Measurements from ENCODE around the gene SEC16B.
"Not testable (repeated sequence)": the region's sequence is repeated elsewhere in the genome, so short reads cannot be mapped to it uniquely, and the experiment has no call there.

The SEC16B gene, protein sequence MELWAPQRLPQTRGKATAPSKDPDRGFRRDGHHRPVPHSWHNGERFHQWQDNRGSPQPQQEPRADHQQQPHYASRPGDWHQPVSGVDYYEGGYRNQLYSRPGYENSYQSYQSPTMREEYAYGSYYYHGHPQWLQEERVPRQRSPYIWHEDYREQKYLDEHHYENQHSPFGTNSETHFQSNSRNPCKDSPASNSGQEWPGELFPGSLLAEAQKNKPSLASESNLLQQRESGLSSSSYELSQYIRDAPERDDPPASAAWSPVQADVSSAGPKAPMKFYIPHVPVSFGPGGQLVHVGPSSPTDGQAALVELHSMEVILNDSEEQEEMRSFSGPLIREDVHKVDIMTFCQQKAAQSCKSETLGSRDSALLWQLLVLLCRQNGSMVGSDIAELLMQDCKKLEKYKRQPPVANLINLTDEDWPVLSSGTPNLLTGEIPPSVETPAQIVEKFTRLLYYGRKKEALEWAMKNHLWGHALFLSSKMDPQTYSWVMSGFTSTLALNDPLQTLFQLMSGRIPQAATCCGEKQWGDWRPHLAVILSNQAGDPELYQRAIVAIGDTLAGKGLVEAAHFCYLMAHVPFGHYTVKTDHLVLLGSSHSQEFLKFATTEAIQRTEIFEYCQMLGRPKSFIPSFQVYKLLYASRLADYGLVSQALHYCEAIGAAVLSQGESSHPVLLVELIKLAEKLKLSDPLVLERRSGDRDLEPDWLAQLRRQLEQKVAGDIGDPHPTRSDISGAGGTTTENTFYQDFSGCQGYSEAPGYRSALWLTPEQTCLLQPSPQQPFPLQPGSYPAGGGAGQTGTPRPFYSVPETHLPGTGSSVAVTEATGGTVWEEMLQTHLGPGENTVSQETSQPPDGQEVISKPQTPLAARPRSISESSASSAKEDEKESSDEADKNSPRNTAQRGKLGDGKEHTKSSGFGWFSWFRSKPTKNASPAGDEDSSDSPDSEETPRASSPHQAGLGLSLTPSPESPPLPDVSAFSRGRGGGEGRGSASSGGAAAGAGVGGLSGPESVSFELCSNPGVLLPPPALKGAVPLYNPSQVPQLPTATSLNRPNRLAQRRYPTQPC

DNA sequence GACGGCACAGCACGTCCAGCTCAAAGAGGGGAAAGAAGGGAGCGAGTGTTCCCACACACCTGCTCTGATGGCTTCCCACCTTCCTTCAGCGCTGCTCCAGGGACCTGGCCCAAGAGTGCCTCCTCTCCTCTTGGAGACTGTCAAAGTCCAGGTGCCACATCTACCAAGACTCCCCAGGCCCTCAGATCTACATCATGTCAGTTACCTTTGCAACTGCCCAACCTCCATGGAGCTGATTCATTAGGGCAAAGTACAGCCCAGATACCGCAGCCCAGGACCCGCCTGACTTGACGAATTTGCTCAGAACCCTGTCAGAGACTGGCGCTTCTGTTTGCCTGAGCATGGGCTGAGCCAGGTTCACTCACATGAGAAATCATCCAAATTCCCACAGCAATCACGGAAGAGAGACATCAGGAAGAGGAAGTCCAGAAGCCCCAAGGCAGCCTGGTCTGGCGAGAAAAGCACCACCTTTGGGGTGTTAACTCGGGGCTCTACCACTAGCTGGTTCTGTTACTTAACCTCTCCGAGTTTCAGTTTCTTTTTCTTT lies at the start of gene SEC16B:
TSS of gene SEC16B (minus strand) at position 234 of the 547 bp plus-strand sequence. CDS start 2,077 bp downstream, outside the sequence.
- no peak for DNase-seq

DNA sequence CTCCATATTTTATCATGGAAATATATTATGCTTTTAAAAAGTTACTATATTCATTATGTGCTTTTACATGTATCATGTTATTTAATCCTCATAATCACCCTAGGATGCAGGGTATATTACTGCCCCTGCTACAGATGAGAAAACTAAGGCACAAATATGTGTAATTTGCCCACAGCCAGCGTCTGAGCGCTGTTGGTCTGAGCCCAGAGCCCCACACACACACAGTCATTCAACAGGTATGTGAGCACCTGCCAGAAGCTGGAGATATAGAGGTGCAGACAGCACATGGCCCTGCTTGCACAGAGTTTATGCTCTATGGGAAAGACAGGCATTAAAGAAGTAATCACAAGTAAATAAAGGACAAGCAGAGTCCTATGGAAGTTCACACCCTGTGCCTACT lies 49.8 kb upstream of the SEC16B start:
- DNase-seq, result no peak

DNA sequence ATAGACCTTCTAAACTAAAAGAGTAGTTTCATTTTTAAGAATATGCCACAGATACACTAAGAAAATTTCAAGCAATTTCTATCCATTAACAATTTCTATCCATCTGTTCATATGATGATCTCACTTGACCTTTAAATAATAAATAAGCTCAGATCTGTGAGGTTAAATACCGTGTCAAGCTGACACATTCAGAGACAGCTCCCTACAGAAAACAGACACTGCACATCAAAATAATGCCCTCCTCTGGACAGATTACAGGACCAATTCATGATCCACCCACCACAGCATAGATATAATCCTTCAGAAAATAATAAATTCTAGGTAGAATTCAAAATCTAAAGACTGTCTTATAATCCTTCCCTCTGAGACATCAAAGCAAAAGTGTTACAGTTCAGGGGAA lies 49.4 kb upstream of the SEC16B start:
- DNase-seq, result no peak

DNA sequence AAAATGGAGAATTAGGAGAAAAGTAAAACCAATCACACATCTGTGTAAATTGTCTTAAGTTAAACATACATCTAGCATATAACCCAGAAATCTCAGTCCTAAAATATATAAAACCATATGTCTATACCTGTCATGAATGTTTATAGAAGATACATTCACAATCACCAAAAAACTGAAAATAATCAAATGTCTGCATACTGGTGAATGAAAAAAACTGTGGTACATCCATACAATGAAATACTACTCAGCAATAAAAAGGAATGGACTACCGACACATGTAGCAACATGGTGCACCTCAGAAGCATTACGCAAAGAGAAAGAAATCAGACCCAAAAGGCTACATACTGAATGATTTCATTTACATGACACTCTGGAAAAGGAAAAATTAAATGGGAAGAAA lies 47.7 kb upstream of the SEC16B start:
- no peak for DNase-seq

DNA sequence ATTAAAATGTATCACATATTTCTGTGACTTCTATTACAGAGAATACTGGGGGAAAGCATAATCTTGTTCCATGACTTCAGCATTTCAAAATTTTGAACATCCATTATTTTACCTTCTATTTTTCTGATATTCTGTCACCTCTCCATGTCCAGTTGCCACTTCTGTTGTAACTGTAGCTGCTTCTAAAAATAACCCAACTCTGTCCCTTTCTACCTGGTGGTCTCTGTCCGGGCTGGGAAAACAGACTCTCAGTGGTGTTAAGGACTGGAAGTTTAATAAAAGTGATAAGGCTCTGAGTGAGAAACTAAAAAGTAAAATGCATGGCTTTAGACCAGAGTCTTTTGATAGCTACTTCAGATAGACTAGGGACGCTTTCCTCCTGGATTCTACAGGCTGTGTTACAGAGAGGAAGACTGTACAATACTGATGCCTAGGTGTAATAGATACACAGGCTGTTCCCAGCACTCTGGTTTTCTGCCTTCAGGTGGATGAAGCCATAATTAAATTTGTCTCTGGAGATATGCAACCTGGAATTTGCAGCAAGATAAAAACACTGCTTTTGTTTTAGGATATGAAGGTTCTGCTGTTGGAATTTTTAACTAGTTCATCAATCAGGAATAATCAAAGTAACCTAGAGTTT lies 42.1 kb upstream of the SEC16B start:
- DNase-seq, result no peak

DNA sequence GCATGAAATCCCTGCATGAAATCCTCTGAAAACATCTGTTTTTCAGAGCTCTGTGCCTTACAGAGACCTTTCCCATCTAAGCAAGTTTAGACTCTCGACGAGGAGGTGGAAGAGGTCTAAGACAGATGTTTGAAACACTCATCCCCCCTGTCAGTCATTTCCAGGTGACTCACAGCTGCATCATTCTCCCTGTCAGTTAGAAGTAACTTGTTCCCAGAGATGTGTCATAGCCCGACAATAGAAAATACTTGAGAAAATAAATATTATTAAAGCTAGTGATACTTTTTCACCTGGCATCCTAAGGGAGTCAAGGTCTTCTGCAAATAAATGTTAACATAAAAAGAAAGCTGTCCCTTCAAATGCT lies 41.6 kb upstream of the SEC16B start:
- DNase-seq, result no peak

DNA sequence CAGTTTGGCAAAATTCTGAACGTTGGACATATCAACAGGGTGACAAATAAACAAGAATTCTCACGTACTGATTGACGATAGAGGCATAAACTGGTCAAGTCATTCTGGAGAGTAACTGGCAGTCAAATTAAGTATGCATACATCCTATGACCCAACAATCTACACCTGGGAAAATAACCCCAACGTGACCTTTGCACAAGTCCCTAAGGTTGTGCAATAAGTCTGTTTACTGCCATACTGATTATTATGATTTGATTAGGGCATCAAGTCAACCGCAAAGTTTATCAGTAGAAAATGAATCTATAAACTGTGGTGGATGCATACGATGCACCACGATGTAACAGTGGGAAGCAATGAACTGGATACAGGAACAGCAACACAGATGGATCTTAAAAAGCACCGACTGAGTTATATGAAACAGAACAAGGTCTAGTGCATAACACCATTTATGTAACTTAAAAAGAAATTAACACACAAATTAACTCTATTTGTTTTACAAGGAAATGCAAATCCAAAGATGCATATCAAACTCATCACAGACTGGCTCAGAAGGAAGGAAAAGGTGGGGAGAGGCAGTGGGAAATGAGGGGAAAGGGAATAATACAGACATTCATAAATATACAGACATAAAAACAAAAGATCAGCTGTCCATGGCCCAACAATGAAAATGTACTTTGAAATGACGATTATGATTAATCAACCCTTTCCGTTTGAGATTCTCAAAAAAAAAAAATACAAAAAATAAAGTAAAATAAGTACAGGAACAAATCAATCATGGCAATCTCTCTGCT lies 41.0 kb upstream of the SEC16B start:
- no peak for DNase-seq

DNA sequence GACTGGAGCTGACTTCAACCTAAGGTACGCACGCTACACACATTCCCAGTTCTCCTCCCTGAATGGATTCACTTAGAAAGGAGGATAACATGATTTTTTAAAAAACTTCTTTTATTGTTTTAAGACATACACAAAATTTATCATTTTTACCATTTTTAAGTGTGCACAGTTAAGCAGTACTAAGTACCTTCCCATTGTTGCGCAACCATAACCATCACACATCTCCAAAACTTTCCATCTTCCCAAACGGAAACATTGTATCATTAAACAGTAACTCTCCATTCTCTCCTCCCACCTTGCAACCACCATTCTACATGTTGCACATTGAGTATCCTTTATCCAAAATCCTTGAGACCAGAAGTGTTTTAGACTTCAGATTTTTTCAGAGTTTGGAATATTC lies 36.2 kb upstream of the SEC16B start:
- DNase-seq, result no peak

DNA sequence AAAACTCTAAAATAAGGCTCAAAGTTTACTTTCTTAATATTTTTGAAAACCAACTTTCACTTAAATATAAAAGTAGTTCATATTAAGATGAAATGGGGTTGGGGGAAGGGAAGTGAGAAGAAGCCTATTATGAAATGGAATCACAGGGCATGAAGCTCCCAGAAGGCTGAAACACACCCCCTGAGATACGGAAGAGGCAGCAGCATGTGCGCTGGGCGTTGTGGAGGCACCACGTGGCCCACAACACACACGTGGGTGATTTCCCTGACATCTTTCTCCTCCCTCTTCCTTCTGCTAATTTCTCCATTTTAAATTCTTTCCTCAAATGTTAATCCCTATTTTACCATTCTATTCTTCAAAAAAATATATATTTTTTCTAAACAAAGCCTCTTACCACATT lies 35.6 kb upstream of the SEC16B start:
- no peak for DNase-seq

DNA sequence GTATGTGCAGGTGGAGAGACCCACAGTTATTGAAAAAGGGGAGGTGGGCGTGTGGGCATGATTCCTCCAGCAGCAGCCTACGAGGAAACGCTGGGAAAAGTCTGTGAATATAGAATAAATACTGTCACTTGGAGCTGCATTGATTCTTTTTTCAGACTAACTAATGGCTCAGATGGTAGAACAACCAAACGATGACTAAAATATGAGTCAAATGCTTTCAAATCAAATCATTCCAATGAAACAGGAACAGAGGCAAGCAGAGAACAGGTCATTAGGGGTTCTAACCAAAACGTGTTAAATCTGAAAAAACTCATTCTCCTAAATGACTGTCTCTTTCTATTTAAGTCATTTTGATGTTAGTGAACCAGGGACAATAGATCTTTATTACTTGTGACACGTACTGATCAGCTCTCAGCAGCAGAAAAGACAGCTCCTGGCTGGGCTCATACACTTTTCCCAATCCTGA lies 35.1 kb upstream of the SEC16B start:
- no peak for DNase-seq

DNA sequence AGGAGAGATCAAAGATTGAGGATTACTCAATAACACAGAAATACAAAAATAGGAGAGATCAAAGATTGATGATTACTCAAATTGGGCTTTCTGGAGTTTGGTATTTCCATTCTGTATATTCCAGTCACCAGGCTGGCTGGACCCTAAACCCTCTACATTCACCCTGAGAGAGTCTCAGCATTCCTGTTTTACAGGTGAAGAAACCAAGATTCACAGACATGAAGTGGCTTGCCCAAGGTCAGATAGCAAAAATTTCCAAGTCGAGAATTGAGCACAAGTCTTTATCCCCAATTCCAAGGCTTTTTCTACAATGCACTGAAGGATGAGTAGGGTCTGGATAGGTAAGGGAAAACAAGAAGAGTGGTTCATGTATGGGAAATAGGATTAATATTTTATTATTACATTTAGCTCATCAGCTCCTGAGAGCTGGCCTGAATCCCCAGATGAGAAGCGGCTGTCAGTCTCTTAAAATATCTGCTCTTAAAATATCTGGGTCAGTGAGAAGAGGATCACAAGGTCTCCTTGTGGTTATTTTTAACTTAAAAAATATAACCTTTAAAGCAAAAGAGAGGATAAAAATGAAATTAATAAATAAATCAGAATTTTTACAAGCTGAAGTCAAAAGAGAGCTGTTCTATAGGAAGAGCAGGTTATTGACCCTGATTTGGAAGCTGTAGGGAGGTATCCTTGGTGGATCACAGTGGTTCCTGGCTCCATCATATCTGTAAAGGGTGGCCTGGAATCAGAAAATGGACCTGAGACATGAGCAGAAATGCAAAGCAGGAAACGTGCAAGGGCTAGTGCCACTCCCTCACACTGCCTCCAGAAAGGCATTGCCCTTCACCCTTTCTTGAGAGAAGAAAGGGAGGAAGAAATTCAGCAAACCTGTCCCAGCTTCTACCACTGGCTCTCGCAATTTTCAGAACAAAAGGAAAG lies 29.1 kb upstream of the SEC16B start:
- DNase-seq, result no peak

DNA sequence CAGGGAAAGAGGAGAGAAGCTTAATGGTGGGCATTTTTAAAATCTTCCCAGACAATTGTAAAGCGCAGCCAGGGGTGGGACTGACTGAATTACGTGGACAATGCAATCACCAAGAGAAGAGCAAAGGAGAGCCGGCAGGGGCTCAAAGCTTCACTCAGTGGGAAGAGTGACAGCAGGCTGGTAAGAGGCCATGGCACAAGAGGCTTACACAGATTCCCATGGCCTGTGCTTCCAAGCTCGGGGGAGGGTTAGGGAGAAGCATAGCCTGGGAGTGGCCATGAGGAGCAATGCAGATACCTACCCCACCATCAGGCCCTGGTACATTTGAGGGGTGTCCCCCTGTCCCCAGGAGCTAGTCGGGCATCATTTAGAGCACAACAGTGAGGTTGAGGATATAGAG lies 27.1 kb upstream of the SEC16B start:
- no peak for DNase-seq

DNA sequence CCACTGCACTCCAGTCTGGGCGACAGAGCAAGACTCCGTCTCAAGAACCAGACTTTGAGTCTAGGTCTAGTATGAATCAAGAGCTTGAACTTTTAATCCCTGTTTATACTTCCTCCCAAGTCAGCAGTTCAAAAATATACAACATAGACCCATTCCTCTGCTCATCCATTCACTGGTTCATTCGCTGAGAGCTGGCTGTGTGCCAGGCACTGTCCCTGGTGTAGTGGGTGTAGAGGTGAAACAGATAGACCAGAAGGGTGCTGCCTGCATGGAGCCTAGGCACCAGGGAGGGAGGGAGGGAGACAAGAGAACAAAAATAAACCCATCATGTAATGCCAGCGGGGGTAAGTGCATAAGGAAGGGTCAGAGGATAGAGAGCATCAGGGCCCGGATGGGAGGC lies 25.5 kb upstream of the SEC16B start:
- DNase-seq, result no peak

DNA sequence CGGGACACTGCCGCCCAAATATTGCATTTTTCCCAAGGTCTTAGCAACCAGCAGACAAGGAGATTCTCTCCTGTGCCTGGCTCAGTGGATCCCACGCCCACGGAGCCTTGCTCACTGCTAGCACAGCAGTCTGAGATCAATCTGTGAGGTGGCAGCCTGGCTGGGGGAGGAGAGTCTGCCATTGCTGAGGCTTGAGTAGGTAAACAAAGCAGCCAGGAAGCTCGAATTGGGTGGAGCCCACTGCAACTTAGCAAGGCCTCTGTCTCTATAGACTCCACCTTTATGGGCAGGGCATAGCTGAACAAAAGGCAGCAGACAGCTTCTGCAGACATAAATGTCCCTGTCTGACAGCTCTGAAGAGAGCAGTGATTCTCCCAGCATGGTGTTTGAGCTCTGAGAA lies 16.4 kb upstream of the SEC16B start:
- DNase-seq, result not testable (repeated sequence)

DNA sequence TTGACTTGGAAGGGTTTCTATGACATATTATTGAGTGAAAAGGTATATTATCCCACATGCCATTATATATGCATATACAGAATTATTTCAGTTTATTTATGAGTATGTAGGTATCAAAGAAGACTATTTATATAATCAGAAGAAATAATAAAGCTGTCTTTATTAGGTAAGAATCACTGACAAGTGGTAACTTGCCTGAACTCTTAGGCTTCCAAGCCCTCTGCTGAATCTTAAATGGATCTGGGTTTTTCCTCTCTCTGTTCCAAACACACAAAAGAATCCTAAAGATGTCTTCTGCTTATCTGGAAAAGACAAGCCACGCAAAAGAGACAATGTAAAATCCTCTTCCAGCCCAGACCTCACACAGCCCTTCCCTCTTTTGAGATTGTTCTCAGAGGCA lies 14.9 kb upstream of the SEC16B start:
- DNase-seq, result no peak

DNA sequence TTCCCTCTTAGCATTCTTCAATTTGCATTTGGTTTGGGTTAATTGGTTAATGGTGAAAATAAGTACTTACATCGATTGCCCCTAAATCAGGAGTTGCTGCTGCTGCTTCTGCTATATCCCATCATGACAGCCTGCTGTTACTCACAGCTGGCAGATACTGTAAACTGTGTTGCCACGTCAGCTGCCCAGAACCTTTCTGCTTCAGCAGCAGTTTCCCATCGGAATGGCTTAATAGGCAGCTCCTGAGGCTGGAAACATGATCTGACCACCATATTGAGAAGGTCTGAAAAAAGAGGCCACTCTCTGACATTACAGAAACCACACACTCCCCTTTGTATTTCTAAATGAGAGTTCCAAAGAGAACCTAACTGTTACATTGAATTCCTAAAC lies 14.3 kb upstream of the SEC16B start:
- DNase-seq, result no peak

DNA sequence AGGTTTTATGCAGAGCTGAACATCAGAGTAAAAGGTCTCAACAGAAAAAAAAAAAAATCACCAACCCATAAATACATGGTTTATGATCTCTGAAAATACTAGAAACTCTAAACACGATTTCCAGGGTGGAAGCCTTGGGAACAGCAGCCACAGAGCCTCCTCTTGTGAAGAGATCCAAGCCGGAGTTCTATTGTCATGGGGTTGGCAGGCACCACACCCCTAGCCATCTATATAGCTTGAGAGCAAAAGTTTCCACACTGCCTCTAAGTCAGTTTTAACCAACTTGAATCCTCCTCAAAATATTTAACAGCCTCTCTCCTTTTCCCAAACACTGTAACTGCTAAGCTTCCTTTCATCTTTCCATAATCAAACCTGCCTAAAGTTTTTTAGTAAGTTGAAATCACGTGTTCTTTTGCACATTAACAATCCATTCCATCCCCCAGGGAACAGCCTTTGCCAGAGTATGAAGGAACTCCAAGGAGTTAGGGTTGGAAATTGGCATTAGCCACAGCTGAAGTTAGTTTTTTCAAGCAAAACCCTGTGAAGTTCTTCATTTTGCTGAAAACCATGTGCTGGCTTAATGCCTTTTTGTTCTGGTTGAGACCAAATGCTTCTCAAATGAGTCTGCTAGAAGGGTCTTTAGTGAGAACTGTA lies 13.8 kb upstream of the SEC16B start:
- DNase-seq, result no peak

DNA sequence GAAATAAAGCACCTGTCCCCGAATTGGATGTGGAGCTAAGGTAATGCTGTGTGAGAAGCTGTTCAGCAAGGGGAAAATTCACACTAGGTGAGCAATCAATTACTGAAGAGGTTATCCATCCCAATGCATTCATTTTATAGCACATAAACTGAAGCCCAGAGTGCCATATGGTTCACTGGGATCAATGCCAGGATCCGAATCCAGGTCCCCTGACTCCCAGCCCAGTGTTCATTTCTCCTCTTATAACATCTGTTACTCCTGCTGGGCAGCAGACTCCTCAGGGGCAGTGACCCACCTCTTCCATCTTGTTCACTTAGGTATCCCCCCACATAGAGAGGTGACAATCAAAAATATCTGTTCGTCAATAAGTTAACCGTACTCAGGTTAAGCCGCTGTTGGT lies 13.2 kb upstream of the SEC16B start:
- no peak for DNase-seq

DNA sequence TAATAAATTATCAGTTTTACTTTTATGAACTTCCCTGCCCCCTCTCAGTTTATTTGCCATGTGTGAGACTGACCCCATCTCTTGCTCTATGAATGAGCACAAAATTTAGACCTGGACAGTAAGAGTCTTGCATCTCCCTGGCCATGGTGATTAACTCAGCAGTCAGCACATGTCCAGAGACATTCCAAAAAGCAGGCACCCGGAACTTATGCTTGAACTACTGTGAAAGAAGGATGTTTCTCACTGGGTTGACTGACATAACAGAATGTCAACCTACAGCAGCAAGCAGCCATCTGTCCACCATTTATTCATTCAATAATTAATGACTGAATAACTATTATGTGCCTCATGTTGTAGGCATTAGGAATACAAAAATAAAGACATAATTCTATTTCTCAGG lies 11.3 kb upstream of the SEC16B start:
- DNase-seq, result no peak

DNA sequence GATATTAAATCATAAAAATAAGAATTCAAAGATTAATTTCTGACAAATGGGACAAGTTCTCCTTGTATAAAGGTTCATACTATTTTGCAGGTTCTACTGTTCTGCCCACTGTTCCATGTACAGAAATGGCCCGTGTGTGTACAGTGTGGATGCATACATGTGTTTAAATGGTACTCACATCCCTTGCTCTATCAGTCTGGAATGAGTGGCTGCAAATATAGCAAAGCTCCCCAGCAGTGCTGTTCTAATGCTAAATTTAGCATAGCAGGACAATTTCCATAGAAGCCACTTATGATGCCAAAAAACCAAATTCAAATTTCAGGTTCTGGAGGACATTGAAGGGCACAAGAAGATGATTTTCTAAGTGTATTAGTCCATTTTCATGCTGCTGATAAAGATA lies 9.4 kb upstream of the SEC16B start:
- no peak for DNase-seq

All from activated effector memory CD4-positive, alpha-beta T cell treated with Interleukin-2 at 50 U/mL for 16 hours (primary cell).